Activated naive CD4-positive, alpha-beta T cell treated with anti-CD3 and anti-CD28 coated beads, Interleukin-2, amount 50 U/mL, for 24 hours (primary cell): ENCODE measurements around the gene RNF123.
"Not testable (repeated sequence)": the region's sequence is repeated elsewhere in the genome, so short reads cannot be mapped to it uniquely, and the experiment has no call there.

Experiments
- H3K27ac Mint-ChIP-seq: one replicate; pipeline ENCODE4 v1.8.0; 2021; ENCODE audit warnings: mild to moderate bottlenecking, mixed read lengths
- H3K27me3 Mint-ChIP-seq: one replicate; pipeline ENCODE4 v1.8.0; 2021; ENCODE audit warnings: mixed read lengths
- H3K36me3 Mint-ChIP-seq: one replicate; pipeline ENCODE4 v1.8.0; 2021; ENCODE audit warnings: mixed read lengths
- H3K4me1 Mint-ChIP-seq: one replicate; pipeline ENCODE4 v1.8.0; 2021; ENCODE audit warnings: mixed read lengths
- H3K4me3 Mint-ChIP-seq: one replicate; pipeline ENCODE4 v1.8.0; 2021; ENCODE audit warnings: mild to moderate bottlenecking, mixed read lengths
- H3K9me3 Mint-ChIP-seq: one replicate; pipeline ENCODE4 v1.8.0; 2021; ENCODE audit warnings: mixed read lengths

Gene RNF123

DNA sequence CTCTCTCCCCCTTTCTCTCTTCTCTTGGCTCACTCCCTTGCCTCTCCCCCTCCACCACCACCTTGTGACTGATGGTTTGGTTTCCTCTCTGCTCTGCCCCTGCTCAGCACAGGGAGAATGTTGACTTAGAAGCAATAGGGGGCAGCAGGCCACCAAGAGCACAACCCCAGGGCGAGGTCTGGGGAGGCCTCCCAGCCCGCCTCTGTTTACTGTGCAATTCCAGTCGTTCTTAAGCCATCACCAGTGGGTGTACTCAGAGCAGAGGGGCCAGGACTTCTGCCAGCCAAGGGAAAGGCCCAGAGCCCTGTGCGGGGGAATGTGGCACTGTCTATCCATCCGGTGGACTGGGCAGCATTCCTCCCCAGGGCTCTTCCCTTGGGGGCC lies 21.0 kb upstream of the RNF123 start:
- H3K36me3 Mint-ChIP-seq = no peaks in the 10 kb centered on the region
- no peaks in the 10 kb centered on the region for H3K27me3 Mint-ChIP-seq
- H3K27ac Mint-ChIP-seq = no peak overlapping the region
- H3K4me1 Mint-ChIP-seq = peaks cover 12% of the 10 kb centered on the region
- H3K4me3 Mint-ChIP-seq = no peak overlapping the region
- no peaks in the 10 kb centered on the region for H3K9me3 Mint-ChIP-seq

DNA sequence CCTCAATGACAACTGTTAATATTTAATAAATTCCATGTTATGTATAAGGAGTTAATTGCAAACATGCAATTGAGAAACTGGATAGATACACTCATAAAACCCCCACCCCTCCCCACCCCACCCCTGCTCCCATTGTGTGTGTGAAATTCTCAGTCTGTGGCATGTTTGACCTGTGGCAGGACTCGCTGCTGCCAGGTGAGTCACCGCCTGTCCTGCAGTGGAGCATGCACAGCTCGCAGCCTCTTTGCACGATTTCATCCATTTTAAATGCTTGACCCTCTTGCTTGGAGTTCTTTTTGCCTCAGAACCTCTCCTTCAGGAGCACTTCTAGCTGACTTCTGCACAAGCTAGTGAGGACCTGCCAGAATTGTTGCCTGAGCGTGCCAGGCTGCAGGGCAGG lies 20.5 kb upstream of the RNF123 start:
- H3K27me3 Mint-ChIP-seq = no peaks in the 10 kb centered on the region
- H3K4me1 Mint-ChIP-seq = peaks cover 12% of the 10 kb centered on the region
- no peaks in the 10 kb centered on the region for H3K9me3 Mint-ChIP-seq
- no peaks in the 10 kb centered on the region for H3K36me3 Mint-ChIP-seq
- H3K27ac Mint-ChIP-seq = no peak overlapping the region
- no peak overlapping the region for H3K4me3 Mint-ChIP-seq

DNA sequence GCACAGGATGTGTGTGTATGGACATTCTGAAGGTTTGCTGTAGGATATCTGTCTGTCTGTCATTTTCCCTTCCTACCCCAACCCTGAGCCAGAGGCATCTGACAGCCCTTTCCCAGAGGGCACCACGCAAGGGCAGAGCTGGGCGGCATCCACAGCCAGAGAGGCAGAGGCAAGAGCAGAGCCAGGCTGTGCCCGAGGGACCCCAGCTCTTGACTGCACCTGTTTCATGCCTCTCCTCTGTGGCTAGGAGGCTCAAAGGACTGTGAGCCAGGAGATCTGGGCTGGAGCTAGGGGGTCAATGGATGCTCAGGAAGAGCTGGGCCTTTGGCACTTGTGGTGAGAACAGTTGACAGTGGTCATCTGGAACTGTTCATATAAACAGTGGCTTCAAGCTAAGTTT lies 20.0 kb upstream of the RNF123 start:
- no peaks in the 10 kb centered on the region for H3K27me3 Mint-ChIP-seq
- no peaks in the 10 kb centered on the region for H3K36me3 Mint-ChIP-seq
- no peak overlapping the region for H3K27ac Mint-ChIP-seq
- H3K4me1 Mint-ChIP-seq = peaks cover 12% of the 10 kb centered on the region
- H3K4me3 Mint-ChIP-seq = no peak overlapping the region
- H3K9me3 Mint-ChIP-seq = no peaks in the 10 kb centered on the region

- Mint-ChIP-seq H3K9me3 (no peaks in the 10 kb centered on the region), H3K27me3 (no peaks in the 10 kb centered on the region), H3K4me1 (peaks cover 25% of the 10 kb centered on the region), H3K36me3 (no peaks in the 10 kb centered on the region), H3K27ac (peak overlapping the region; percentile 55), H3K4me3 (no peak overlapping the region)
Measured at GRCh38 chr3:49670940-49671290, 18.4 kb upstream of the RNF123 start.

- Mint-ChIP-seq H3K4me3 (peak overlapping the region; percentile 80), H3K36me3 (peaks cover 2% of the 10 kb centered on the region), H3K4me1 (peaks cover 30% of the 10 kb centered on the region), H3K27ac (peak overlapping the region; percentile 93), H3K9me3 (no peaks in the 10 kb centered on the region), H3K27me3 (no peaks in the 10 kb centered on the region)
Measured at GRCh38 chr3:49671291-49672288, 17.8 kb upstream of the RNF123 start.

DNA sequence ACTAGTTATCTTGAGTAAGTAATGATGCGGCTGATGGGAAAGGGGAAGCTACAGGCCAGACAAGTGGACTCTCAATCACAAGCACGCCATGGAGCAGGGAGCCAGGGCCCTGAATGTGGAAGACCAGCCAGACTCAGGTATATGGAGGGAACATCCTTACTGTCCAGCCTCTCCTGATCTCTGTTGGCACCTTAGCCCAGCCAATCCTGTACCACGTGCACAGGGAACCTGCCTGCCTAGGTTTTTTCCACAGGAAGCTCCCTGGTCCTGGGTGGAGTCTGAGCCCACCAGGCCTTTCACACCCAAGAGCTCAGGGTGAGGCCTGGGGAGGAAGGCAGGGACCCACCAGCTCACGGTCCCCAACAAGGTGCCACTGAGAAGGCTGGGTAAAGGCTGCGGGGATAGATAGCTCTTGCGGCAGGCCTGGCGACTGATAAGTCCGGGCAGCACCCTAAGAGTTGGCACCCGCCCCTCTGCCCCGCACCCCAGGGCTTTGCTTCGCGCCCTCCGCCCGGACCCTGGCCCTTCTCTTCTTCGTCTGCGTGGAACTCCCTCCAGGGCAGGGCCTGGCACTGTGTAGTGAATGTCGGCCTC lies 16.1 kb upstream of the RNF123 start:
- H3K9me3 Mint-ChIP-seq = no peaks in the 10 kb centered on the region
- H3K27me3 Mint-ChIP-seq = no peaks in the 10 kb centered on the region
- H3K4me1 Mint-ChIP-seq = peaks cover 36% of the 10 kb centered on the region
- H3K27ac Mint-ChIP-seq = peak overlapping the region; percentile 94
- H3K36me3 Mint-ChIP-seq = peaks cover 3% of the 10 kb centered on the region
- H3K4me3 Mint-ChIP-seq = peak overlapping the region; percentile 89

DNA sequence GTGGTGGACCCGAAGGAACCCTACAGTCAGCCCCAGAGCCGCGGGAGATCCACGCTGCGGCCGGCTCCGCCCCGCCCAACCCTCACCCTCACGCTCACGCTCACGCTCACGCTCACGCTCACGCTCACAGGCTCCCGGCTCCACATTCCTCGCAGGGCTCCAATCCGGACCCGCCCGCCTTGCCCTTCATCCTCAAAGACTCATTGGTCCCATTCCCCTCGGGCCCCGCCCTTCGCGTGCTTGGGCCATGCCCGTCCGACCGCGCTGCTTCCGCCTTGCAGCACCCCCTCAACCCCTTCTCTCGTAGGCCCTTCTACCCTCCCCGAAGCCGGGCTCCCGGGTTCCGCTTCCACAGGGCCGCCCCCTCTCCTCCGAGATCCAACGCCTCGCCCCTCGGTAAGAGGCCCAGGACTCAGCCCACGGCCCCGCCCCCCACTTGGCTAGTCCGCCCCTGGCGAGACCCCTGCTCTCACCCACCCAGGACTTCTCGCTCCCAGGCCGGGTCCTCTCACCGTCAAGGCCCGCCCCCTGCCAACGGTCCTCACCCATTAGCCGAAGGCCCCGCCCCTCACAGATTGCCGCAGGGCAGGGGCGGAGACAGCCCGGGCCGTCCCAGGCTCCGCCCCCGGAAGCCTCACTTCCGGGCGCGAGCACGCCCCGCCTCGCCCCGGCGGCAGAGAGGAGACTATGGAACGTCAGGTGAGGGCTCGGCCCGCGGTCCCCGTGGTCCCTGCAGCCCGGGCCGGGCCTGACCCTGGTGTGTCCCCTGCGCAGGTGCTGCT lies 15.5 kb upstream of the RNF123 start, which contains the start of gene APEH:
Gene APEH, plus strand, starts transcription at position 637 of the 782 bp plus-strand sequence. Its CDS starts 51 bp downstream, at position 688.
- peaks cover 4% of the 10 kb centered on the region for H3K36me3 Mint-ChIP-seq
- peak within 1 kb of the TSS; percentile 94 for H3K27ac Mint-ChIP-seq
- H3K4me1 Mint-ChIP-seq = peaks cover 38% of the 10 kb centered on the region
- peak within 1 kb of the TSS; percentile 89 for H3K4me3 Mint-ChIP-seq
- H3K27me3 Mint-ChIP-seq = no peaks in the 10 kb centered on the region
- H3K9me3 Mint-ChIP-seq = no peaks in the 10 kb centered on the region

GRCh38 chr3:49674497-49674983 lies 14.8 kb upstream of the RNF123 start:
- Mint-ChIP-seq H3K9me3 (no peaks in the 10 kb centered on the region), H3K27ac (no peak overlapping the region), H3K36me3 (peaks cover 4% of the 10 kb centered on the region), H3K4me3 (peak overlapping the region; percentile 89), H3K4me1 (peaks cover 38% of the 10 kb centered on the region), H3K27me3 (no peaks in the 10 kb centered on the region)

DNA sequence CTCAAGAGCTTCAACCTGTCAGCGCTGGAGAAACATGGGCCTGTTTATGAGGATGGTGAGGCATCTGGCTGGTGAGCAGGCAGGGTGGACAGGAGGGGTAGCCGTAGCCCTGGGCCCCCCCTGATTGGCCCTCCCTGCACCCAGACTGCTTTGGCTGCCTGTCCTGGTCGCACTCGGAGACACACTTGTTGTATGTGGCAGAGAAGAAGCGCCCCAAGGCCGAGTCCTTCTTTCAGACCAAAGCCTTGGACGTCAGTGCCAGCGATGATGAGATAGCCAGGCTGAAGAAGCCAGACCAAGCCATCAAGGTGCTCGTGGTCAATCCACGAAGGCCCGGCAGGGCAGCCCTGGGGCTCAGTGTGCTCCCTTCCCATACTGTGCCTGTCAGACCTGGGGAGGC lies 13.4 kb upstream of the RNF123 start:
- peak overlapping the region; percentile 23 for H3K4me3 Mint-ChIP-seq
- no peaks in the 10 kb centered on the region for H3K9me3 Mint-ChIP-seq
- peaks cover 10% of the 10 kb centered on the region for H3K36me3 Mint-ChIP-seq
- H3K4me1 Mint-ChIP-seq = peaks cover 38% of the 10 kb centered on the region
- no peaks in the 10 kb centered on the region for H3K27me3 Mint-ChIP-seq
- H3K27ac Mint-ChIP-seq = no peak overlapping the region

- Mint-ChIP-seq H3K4me1 (peaks cover 20% of the 10 kb centered on the region), H3K9me3 (no peaks in the 10 kb centered on the region), H3K27me3 (no peaks in the 10 kb centered on the region), H3K27ac (no peak overlapping the region), H3K36me3 (peaks cover 10% of the 10 kb centered on the region), H3K4me3 (no peak overlapping the region)
Measured at GRCh38 chr3:49680493-49681231, 8.7 kb upstream of the RNF123 start.

DNA sequence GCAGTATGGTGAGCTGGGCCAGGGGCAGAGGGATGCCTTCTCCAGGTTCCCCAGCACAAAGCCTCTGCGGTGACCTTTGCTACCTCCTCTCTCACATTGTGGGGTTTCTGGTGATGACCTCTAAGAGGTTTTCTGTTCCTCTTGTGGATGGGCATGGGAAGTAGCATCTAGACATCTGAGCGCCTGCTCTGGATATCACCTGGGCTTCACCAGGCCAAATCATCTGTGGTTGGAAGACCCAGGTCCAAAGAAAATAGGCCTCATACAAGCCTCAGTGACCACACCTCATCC lies 8.2 kb upstream of the RNF123 start:
- Mint-ChIP-seq H3K27ac (no peak overlapping the region), H3K4me1 (peaks cover 15% of the 10 kb centered on the region), H3K36me3 (peaks cover 9% of the 10 kb centered on the region), H3K27me3 (no peaks in the 10 kb centered on the region), H3K4me3 (no peak overlapping the region), H3K9me3 (no peaks in the 10 kb centered on the region)

- H3K27ac Mint-ChIP-seq = no peak overlapping the region
- H3K36me3 Mint-ChIP-seq = peaks cover 8% of the 10 kb centered on the region
- H3K4me1 Mint-ChIP-seq = peaks cover 13% of the 10 kb centered on the region
- H3K9me3 Mint-ChIP-seq = no peaks in the 10 kb centered on the region
- no peak overlapping the region for H3K4me3 Mint-ChIP-seq
- no peaks in the 10 kb centered on the region for H3K27me3 Mint-ChIP-seq
Measured at GRCh38 chr3:49681543-49681942, 7.8 kb upstream of the RNF123 start.

DNA sequence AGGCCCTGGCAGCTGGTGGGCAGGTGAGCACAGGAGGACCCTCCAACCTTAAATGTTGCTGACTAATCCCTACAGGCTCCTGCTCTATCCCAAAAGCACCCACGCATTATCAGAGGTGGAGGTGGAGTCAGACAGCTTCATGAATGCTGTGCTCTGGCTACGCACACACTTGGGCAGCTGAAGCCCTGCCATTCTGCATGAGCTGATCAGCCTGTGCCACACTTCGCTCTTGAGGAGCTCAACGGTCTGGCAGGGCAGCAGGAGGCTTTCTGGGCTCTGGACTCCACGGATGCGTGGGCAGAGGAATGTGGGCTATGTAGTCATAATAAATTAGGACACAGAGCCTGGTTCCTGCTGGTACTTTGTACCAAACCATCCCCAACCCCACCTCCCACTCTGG lies 6.2 kb upstream of the RNF123 start:
- no peak overlapping the region for H3K27ac Mint-ChIP-seq
- H3K4me3 Mint-ChIP-seq = no peak overlapping the region
- peaks cover 11% of the 10 kb centered on the region for H3K4me1 Mint-ChIP-seq
- peaks cover 7% of the 10 kb centered on the region for H3K36me3 Mint-ChIP-seq
- H3K27me3 Mint-ChIP-seq = no peaks in the 10 kb centered on the region
- H3K9me3 Mint-ChIP-seq = no peaks in the 10 kb centered on the region

GRCh38 chr3:49684453-49684852 lies 4.9 kb upstream of the RNF123 start:
- not testable (repeated sequence) for H3K27me3 Mint-ChIP-seq, H3K36me3 Mint-ChIP-seq, H3K4me3 Mint-ChIP-seq, H3K27ac Mint-ChIP-seq, H3K9me3 Mint-ChIP-seq
- H3K4me1 Mint-ChIP-seq = peaks cover 15% of the 10 kb centered on the region

DNA sequence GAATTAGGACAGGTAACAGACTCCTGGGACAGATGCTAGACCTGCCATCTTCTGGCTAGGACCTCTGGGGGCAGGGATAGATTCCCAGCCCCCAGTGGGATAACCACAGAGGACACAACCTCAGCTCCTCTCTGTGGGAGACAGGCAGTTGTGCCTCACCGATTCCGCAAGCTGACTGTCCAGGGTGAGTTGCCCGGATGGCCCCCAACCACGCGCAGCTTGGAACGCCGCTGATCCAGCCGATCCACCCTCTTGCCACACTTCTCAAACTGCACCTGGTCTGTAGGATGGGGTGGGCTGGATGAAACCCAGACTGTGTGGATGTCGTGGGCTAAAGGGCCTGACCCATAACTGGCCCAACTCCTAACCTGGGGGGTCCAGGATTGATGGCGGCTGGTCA lies 4.3 kb upstream of the RNF123 start:
- H3K27me3 Mint-ChIP-seq, H3K27ac Mint-ChIP-seq, H3K9me3 Mint-ChIP-seq, H3K36me3 Mint-ChIP-seq: not testable (repeated sequence)
- H3K4me1 Mint-ChIP-seq = peaks cover 20% of the 10 kb centered on the region
- peak overlapping the region; percentile 52 for H3K4me3 Mint-ChIP-seq
